Thyroid gland (tissue), 4 donors: ENCODE measurements around the gene NOTCH4.
"Not testable (repeated sequence)": the region's sequence is repeated elsewhere in the genome, so short reads cannot be mapped to it uniquely, and the experiment has no call there.

Experiments
- CTCF ChIP-seq, 6 experiments: fragments of 200-600 bp in 3 of 6; fragments of 450-650 bp in 3 of 6; sonication (generic) in 3 of 6; IDR thresholded peaks; one replicate each; pipeline ENCODE4 v1.5.1; 2016 to 2019; ENCODE audit warnings: antibody characterized with exemption in 6 of 6, mild to moderate bottlenecking in 2 of 6, inconsistent platforms in 1 of 6, moderate library complexity in 1 of 6
- POLR2A ChIP-seq, 2 donors: fragments of 450-650 bp; IDR thresholded peaks; one replicate each; pipeline ENCODE4 v1.6.1; 2017; ENCODE audit warnings: antibody characterized with exemption in 2 of 2, mild to moderate bottlenecking in 2 of 2, moderate library complexity in 1 of 2

- TF ChIP-seq CTCF, POLR2A (IDR thresholded peaks at IDR 0.05): not testable (repeated sequence)
These were observed 33.4 kb upstream of the NOTCH4 start for GRCh38 chr6:32257262-32257661.
